Stimulated activated naive CD8-positive, alpha-beta T cell treated with anti-CD3 and anti-CD28 coated beads, Interleukin-15, Interleukin-2, amounts not matched to agents 100 U/mL and 50 U/mL, for 24 hours (primary cell): ENCODE results near the gene NMD3.
"Not testable (repeated sequence)": the region's sequence is repeated elsewhere in the genome, so short reads cannot be mapped to it uniquely, and the experiment has no call there.

Source experiments
- ATAC-seq: fragments of 150-1000 bp; cut with Tn5 transposase; one replicate; pipeline ENCODE4 v1.10.0; 2021
- DNase-seq: peaks from one replicate; pipeline ENCODE4 v3.0.0; 2021

The NMD3 gene

GRCh38 chr3:161231861-161232260 is 10.8 kb downstream of the NMD3 start:
- ATAC-seq (no peak), DNase-seq (no peak)

- DNase-seq = no peak
- ATAC-seq = no peak
These were observed 12.4 kb downstream of the NMD3 start for GRCh38 chr3:161233557-161233956.

DNA sequence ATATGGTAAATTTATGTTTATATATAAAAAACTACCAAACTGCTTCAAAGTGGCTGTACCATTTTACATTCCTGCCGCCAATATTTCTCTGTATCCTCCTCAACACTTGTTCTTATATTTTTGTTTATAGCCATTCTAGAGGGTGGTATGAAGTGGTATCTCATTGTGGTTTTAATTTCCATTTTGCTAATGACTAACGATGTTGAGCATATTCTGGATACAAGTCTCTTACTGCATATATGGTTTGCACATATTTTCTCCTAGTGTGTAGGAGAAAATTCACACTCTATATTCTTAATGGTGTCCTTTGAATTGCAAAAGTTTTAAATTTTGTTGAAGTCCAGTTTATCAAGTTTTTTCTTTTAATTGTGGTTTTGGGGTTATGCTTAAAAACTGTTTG is 15.1 kb downstream of the NMD3 start:
- DNase-seq = no peak
- ATAC-seq = no peak

- no peak for DNase-seq
- no peak for ATAC-seq
These were observed 18.6 kb downstream of the NMD3 start for GRCh38 chr3:161239700-161240099.

DNA sequence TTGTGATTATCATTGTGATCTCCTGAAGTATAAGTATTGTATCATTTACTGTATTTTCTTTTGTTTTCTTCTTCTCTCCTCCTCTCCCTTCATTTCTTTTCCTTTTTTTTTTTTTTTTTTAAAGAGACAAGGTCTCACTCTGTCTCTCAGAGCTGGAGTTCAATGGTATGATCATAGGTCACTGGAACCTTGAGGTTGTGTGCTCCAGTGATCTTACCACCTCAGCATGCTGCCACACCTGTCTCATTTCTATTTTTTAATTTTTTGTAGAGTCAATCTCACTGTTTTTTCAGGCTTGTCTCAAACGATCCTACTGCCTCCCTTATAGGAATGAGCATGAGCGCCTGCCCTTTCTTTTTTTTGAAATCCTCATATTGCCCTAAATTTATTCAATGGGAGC is 23.4 kb downstream of the NMD3 start:
- DNase-seq = no peak
- ATAC-seq = no peak

- no peak for DNase-seq
- no peak for ATAC-seq
These were observed 25.9 kb downstream of the NMD3 start for GRCh38 chr3:161247049-161247448.

DNA sequence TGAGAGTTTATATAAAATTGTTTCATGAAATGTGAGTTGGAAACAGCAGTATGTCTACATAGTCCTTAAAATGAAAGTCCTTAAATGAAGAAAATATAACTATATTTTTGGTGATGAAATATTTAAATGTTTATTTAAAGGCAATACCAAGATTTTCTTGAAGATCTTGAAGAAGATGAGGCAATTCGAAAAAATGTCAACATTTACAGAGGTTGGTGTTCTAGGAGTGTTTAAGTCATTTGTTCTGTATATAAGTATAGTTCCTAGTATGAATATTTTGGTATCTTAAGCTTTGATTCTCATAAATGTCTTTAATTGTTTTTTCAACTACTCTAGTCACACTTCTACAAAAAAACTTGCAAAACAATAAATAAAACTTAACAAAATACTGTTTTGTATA is 29.0 kb downstream of the NMD3 start:
- DNase-seq (no peak), ATAC-seq (no peak)

- ATAC-seq = no peak
- no peak for DNase-seq
These were observed 30.6 kb downstream of the NMD3 start for GRCh38 chr3:161251716-161252115.

- no peak for DNase-seq
- ATAC-seq = no peak
These were observed 31.0 kb downstream of the NMD3 start for GRCh38 chr3:161252143-161252542.

- DNase-seq (no peak), ATAC-seq (no peak)
These were observed 32.6 kb downstream of the NMD3 start for GRCh38 chr3:161253711-161254110.

DNA sequence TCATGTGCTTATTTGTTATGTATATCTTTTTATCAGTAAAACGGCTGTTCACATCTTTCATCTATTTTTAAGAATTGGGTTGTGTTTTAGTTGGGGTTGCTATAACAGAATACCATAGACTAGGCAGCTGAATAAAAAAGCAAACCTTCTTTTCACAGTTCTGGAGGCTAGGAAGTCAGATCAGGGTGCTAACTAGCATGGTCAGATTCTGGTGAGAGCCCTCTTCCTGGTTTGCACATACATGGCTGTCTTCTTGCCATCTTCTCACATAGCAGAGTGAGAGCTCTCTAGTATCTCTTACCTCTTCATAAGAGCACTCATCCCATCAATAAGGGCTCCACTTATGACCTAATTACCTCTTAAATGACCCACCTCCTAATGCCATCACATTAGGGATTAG is 33.8 kb downstream of the NMD3 start:
- ATAC-seq (no peak), DNase-seq (no peak)

GRCh38 chr3:161263057-161263456 is 41.9 kb downstream of the NMD3 start:
- DNase-seq (no peak), ATAC-seq (no peak)

- no peak for ATAC-seq
- DNase-seq = no peak
These were observed 43.7 kb downstream of the NMD3 start for GRCh38 chr3:161264852-161265251.

GRCh38 chr3:161265916-161266571 is 44.9 kb downstream of the NMD3 start:
- DNase-seq (no peak), ATAC-seq (no peak)

DNA sequence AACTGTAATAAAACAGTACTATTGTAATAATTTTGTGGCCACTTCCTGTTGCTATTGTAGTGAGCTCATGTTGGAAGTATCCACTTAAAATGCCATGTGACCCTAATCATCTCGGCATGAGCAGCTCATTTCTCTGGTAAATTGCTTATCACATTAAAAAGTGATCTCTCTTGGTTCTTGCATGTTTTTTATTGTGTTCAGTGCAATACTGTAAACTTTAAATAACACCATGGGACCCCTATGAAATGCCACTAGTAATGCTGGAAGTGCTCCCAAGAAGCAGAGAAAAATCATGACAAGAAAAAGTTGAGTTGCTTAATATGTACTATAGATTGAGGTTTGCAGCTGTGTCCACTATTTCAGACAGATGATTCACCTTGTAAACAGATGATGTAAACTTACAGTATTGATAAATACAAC is 45.6 kb downstream of the NMD3 start:
- ATAC-seq (no peak), DNase-seq (no peak)

- DNase-seq (no peak), ATAC-seq (no peak)
These were observed 46.5 kb downstream of the NMD3 start for GRCh38 chr3:161267646-161268045.

GRCh38 chr3:161268601-161269000 is 47.5 kb downstream of the NMD3 start:
- DNase-seq (no peak), ATAC-seq (no peak)

GRCh38 chr3:161270991-161271390 is 49.9 kb downstream of the NMD3 start:
- DNase-seq = no peak
- no peak for ATAC-seq

DNA sequence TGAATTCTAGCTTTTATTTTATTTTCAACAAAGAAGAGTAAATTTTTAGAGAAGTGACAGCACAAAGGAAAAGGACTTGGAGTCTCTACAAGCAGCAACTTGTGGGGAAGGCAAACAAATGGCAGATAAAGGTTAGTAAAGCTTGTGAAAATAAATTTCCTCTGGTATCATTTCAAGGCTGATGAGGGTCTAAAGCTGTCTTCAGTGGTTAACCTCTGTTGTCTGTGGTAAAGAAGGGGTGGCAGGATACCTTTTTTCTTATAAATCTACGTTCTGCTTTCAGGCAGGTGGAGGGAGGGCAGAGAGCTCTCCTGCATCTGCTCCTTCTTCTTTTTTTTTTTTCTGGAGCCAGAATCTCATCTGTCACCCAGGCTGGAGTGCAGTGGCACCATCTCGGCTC is 50.5 kb downstream of the NMD3 start:
- no peak for DNase-seq

DNA sequence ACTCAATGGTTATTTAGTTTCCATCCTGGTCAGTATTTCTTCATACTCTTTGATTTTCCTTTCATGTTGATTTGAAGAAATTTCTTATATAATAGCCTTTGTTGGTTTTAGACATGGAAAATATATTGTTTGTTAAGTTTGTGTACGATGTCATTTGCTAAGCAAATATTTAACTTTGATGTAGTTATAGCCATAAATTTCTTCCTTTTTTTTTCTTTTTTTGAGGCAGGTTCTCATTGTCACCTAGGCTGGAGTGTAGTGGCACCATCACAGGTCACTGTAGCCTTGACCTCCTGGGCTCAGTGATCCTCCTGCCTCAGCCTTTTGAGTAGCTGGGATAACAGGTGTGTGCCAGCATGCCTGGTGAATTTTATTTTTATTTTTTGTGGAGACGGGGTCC is 51.4 kb downstream of the NMD3 start:
- ATAC-seq (no peak), DNase-seq (no peak)

More for the DNA sequence above, 50.5 kb downstream of the NMD3 start:
- no peak for ATAC-seq

DNA sequence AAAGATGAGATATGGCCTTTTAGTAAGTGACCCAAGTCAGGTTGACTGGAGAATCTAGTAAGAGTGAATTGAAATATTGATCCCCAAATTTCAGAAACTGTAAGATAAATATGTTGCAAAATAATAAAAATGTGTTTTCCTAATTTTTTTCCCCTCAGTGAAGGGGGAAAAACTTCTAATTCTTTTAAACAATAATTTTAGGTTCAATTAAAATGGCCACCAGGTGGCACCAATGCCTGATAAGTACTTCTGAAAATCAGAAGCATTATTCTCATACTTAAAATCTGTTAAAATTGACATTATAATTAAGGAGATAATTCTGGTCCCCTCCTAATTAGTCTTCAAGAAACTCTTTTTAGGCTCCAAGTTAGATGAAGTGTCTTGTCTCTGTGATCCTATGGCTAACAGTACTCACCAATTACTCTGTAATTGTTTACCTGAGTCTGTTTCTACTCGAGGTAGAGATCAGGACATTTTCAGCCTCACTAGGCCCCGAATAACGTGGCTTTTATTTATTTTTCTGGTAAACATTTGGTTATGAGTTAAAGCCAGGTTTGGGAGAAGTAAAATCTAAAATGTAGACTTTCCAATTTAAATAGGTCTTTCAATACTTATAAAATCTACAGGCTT is 52.6 kb downstream of the NMD3 start:
- ATAC-seq = no peak
- peak; percentile 33 for DNase-seq

GRCh38 chr3:161274691-161275298 is 53.7 kb downstream of the NMD3 start:
- ATAC-seq (peak; percentile 52), DNase-seq (peak; percentile 41)

DNA sequence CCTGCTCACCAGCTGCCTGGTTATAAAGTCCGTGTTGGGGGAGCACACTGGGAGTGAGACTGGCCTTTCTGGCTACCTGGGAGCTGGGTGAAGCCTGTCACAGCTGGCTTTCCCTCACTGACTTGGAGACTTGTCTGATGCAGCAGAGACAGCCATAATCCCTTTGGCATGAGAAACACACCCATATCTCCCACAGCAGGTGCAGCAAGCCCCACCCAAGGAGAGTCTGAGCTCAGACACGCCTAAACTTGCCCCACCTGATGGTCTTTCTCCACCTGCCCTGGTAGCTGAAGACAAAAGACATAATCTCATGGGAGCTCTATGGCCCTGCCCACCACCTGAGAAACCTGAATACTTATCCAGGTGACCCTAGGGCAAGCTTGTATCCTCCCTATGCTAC is 54.8 kb downstream of the NMD3 start:
- ATAC-seq = no peak
- no peak for DNase-seq

- not testable (repeated sequence) for ATAC-seq, DNase-seq
These were observed 61.3 kb downstream of the NMD3 start for GRCh38 chr3:161282387-161282786.
